Activated T-cell treated with anti-CD3 and anti-CD28 coated beads, Interleukin-2, amount 50 U/mL, for 4 hours (primary cell): ENCODE data around the gene DGCR2. TPM values are rescaled to one million over a fixed set of nuclear protein-coding genes. Genes with fewer than 3 reads are reported as not detected.

Experiments used
- ATAC-seq, 2 donors: fragments of 200-7000 bp; cut with Tn5 transposase; one replicate each; pipeline ENCODE4 v1.10.0; 2021
- DNase-seq: peaks from one replicate; pipeline ENCODE4 v3.0.0-alpha.2; 2020
- H3K27me3 Mint-ChIP-seq: one replicate; pipeline ENCODE4 v1.8.0; 2021; ENCODE audit warnings: low read depth, mixed read lengths
- H3K36me3 Mint-ChIP-seq: one replicate; pipeline ENCODE4 v1.8.0; 2022; ENCODE audit warnings: mixed read lengths; ENCODE audit not compliant: insufficient read depth
- H3K4me1 Mint-ChIP-seq: one replicate; pipeline ENCODE4 v1.8.0; 2021; ENCODE audit warnings: low read depth, mixed read lengths
- H3K4me3 Mint-ChIP-seq: one replicate; pipeline ENCODE4 v1.8.0; 2021; ENCODE audit warnings: mild to moderate bottlenecking, moderate library complexity, mixed read lengths
- H3K9me3 Mint-ChIP-seq: one replicate; pipeline ENCODE4 v1.8.0; 2021; ENCODE audit warnings: mixed read lengths
- total RNA-seq, 3 donors: library from RNA; stranded (reverse); gene quantifications; one replicate each; pipeline ENCODE4 v1.2.1, GENCODE V29; 2021

Gene DGCR2
- total RNA-seq, 3 donors from 2014 or later, result 25.8 to 27.7 (median 27.0) TPM

- Mint-ChIP-seq H3K27me3 (no peaks in the 10 kb centered on the region), H3K9me3 (no peaks in the 10 kb centered on the region), H3K4me3 (no peak overlapping the region), H3K4me1 (peaks cover 3% of the 10 kb centered on the region), H3K36me3 (peaks cover 34% of the 10 kb centered on the region)
- no peak for ATAC-seq
- DNase-seq, result no peak
These were observed 15.4 kb upstream of the DGCR2 start for GRCh38 chr22:19137384-19138216.

GRCh38 chr22:19136915-19137314 lies 14.7 kb upstream of the DGCR2 start:
- Mint-ChIP-seq H3K36me3 (peaks cover 34% of the 10 kb centered on the region), H3K27me3 (no peaks in the 10 kb centered on the region), H3K9me3 (no peaks in the 10 kb centered on the region), H3K4me1 (no peaks in the 10 kb centered on the region), H3K4me3 (no peak overlapping the region)
- ATAC-seq (no peak), DNase-seq (no peak)

GRCh38 chr22:19134874-19135273 lies 12.7 kb upstream of the DGCR2 start:
- peaks cover 32% of the 10 kb centered on the region for H3K36me3 Mint-ChIP-seq
- DNase-seq (no peak), ATAC-seq (no peak)
- H3K4me1 Mint-ChIP-seq, result no peaks in the 10 kb centered on the region
- H3K27me3 Mint-ChIP-seq, result no peaks in the 10 kb centered on the region
- H3K4me3 Mint-ChIP-seq, result no peak overlapping the region
- H3K9me3 Mint-ChIP-seq, result no peaks in the 10 kb centered on the region

DNA sequence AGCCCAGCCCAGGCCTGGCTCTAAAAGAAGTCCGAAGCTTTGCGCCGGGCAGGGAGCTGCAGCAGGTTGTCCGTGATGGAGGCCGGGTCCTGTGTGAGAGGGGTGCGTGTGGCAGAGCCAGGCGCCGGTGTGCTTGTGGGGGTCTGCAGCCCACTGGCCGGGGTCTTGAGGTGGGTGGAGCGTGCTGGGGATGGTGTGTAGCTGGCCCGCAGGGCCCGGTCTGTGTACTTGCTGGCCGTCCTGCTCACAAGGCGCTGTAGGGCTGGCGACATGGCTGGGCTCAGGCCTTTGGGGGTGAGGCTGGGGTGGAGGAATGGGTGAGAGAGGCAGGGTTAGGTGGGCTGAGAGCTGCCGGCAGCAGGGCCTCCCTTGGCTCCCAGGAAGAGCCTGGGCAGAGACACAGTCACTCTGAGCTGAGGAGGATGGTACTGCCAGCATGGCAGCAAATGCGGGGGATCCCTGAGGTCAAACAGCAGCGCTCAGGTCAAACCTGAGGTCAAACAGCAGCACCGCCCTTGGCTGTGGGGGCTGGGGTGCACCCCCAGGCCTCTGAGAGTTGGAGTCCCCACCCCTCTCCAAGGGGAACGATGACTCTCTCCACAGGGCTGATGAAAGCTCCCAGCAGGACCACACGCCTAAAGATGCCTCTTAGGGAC lies 12.1 kb upstream of the DGCR2 start:
- Mint-ChIP-seq H3K27me3 (no peaks in the 10 kb centered on the region), H3K4me3 (no peak overlapping the region), H3K9me3 (no peaks in the 10 kb centered on the region), H3K36me3 (peaks cover 26% of the 10 kb centered on the region), H3K4me1 (no peaks in the 10 kb centered on the region)
- ATAC-seq (no peak), DNase-seq (no peak)

DNA sequence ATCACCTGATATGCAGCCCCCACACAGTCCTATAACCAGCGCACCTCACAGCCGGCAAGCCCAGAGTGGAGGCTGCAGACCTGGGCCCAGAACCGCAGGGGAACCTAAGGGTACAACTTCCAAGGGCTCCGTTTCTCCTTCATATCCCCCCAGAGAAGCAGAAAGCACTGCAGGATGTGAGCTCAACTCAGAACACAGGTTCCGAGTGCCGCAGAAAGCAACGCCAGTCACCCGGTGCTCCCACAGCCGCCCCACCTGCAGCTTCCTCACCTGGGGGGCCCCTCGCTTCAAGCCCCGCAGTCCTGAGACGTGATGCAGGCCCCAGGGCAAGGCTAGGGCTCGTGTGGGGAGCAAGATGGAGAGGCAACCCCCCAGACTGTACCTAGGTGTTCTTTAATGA lies 11.3 kb upstream of the DGCR2 start:
- no peaks in the 10 kb centered on the region for H3K9me3 Mint-ChIP-seq
- H3K4me1 Mint-ChIP-seq, result no peaks in the 10 kb centered on the region
- peaks cover 20% of the 10 kb centered on the region for H3K36me3 Mint-ChIP-seq
- no peak for DNase-seq
- H3K4me3 Mint-ChIP-seq, result no peak overlapping the region
- no peaks in the 10 kb centered on the region for H3K27me3 Mint-ChIP-seq
- ATAC-seq, result no peak

DNA sequence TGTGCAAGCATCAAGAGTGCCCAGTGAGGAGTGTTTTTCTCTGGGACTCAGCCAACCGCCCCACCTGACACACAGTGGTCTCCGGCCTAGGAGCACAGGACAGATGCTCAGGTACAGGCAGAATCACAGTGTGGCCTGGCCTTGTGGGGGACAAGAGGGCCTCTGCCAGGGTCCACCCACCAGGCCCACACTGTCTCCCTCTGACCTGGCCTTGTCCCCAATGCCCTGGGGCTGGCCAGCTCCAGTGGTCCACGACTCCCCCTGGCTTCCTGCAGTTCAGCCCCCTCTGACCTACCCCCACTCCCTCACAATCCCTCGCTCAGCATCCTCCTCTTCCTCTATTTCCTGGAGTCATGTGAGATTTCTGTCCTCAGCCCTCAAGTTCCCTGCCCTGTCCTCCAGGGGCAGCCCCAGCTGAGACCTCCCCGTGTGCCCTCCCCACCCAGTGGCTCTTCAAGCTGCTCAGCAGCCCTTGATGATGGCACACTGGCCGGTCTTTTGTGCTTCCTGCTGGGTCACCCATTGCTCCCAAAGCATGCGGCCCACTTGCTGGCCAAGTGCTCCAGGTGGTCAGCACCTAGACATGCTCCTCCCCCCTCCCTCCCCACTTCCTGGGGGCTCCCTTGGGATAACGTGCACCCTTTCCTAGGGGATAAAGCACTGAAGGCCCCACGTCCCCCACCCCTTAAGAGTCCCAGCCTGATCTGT lies 10.6 kb upstream of the DGCR2 start:
- Mint-ChIP-seq H3K9me3 (no peaks in the 10 kb centered on the region), H3K27me3 (no peaks in the 10 kb centered on the region), H3K36me3 (peaks cover 20% of the 10 kb centered on the region), H3K4me3 (no peak overlapping the region), H3K4me1 (no peaks in the 10 kb centered on the region)
- no peak for ATAC-seq
- no peak for DNase-seq

DNA sequence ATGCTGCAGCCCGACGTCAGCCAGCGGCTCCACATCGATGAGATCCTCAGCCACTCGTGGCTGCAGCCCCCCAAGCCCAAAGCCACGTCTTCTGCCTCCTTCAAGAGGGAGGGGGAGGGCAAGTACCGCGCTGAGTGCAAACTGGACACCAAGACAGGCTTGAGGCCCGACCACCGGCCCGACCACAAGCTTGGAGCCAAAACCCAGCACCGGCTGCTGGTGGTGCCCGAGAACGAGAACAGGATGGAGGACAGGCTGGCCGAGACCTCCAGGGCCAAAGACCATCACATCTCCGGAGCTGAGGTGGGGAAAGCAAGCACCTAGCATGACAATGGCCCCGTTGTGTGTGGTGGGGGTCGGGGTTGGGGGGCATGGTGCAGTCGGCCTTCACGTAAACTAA lies 9.9 kb upstream of the DGCR2 start:
- no peaks in the 10 kb centered on the region for H3K9me3 Mint-ChIP-seq

DNA sequence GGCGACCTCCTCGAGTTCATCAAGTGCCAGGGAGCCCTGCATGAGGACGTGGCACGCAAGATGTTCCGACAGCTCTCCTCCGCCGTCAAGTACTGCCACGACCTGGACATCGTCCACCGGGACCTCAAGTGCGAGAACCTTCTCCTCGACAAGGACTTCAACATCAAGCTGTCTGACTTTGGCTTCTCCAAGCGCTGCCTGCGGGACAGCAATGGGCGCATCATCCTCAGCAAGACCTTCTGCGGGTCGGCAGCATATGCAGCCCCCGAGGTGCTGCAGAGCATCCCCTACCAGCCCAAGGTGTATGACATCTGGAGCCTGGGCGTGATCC lies 9.4 kb upstream of the DGCR2 start:
- H3K27me3 Mint-ChIP-seq, result no peaks in the 10 kb centered on the region
- ATAC-seq, result no peak
- no peaks in the 10 kb centered on the region for H3K4me1 Mint-ChIP-seq
- H3K36me3 Mint-ChIP-seq, result peaks cover 15% of the 10 kb centered on the region
- no peaks in the 10 kb centered on the region for H3K9me3 Mint-ChIP-seq
- no peak overlapping the region for H3K4me3 Mint-ChIP-seq
- DNase-seq, result no peak

More for the DNA sequence above, 9.9 kb upstream of the DGCR2 start:
- Mint-ChIP-seq H3K36me3 (peaks cover 19% of the 10 kb centered on the region), H3K4me3 (no peak overlapping the region), H3K4me1 (no peaks in the 10 kb centered on the region), H3K27me3 (no peaks in the 10 kb centered on the region)
- DNase-seq (no peak), ATAC-seq (no peak)

DNA sequence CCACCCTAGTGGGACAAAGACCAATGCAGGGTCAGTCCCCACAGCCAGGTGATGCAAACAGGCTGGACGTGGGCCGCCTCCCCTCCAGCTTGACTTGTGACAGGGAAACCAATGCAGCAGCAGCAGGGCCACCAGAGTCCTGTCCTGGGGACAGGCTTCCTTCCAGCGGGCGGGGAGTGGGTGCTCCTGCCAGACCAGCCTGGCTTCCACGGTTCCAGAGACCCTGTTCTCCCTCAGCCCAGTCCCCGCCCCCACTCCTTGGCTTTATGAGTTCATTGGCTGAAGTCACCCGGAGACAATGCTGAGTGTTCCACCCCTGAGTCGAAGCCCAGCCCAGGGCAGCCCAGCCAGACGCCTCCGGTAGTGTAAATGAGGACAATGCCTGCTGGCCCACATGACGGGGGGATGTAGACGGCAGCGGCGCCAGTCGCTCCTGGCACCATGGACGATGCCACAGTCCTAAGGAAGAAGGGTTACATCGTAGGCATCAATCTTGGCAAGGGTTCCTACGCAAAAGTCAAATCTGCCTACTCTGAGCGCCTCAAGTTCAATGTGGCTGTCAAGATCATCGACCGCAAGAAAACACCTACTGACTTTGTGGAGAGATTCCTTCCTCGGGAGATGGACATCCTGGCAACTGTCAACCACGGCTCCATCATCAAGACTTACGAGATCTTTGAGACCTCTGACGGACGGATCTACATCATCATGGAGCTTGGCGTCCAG lies 8.9 kb upstream of the DGCR2 start, which contains the start of gene TSSK2:
Gene TSSK2, plus strand, starts transcription at position 350 of the 726 bp plus-strand sequence. Its CDS starts 92 bp downstream, at position 442.
- DNase-seq (no peak), ATAC-seq (no peak)
- no peaks in the 10 kb centered on the region for H3K9me3 Mint-ChIP-seq
- no peaks in the 10 kb centered on the region for H3K4me1 Mint-ChIP-seq
- H3K27me3 Mint-ChIP-seq, result no peaks in the 10 kb centered on the region
- no peak within 1 kb of the TSS for H3K4me3 Mint-ChIP-seq
- peaks cover 11% of the 10 kb centered on the region for H3K36me3 Mint-ChIP-seq

DNA sequence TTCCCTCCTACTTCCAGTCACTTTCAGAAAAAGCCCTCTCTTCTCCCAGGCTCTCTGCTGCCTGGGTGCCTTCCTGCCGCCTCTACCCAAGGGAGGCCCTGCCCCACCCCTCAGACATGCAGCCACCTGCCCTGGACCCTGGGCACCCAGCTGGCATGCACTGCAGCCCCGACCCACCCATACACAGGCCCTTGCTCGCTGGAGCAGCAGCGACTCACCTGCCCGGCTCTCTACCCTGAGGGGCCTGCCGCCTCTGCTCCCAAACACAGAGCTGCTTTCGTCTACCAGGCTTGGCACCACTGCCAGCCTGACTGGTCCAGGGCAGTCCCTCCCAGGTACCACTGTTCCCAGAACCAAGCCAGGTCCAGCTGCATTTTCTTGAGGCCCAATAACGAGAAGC lies 7.7 kb upstream of the DGCR2 start:
- Mint-ChIP-seq H3K4me3 (no peak overlapping the region), H3K9me3 (no peaks in the 10 kb centered on the region), H3K4me1 (no peaks in the 10 kb centered on the region), H3K27me3 (no peaks in the 10 kb centered on the region), H3K36me3 (peaks cover 3% of the 10 kb centered on the region)
- DNase-seq, result no peak
- ATAC-seq, result no peak

- no peak overlapping the region for H3K4me3 Mint-ChIP-seq
- ATAC-seq (no peak), DNase-seq (no peak)
- H3K4me1 Mint-ChIP-seq, result no peaks in the 10 kb centered on the region
- H3K27me3 Mint-ChIP-seq, result no peaks in the 10 kb centered on the region
- H3K9me3 Mint-ChIP-seq, result no peaks in the 10 kb centered on the region
- H3K36me3 Mint-ChIP-seq, result peaks cover 3% of the 10 kb centered on the region
These were observed 6.9 kb upstream of the DGCR2 start for GRCh38 chr22:19128946-19129727.

- DNase-seq, result no peak
- ATAC-seq, result no peak
- Mint-ChIP-seq H3K9me3 (no peaks in the 10 kb centered on the region), H3K4me3 (no peak overlapping the region), H3K4me1 (peaks cover 2% of the 10 kb centered on the region), H3K36me3 (peaks cover 3% of the 10 kb centered on the region), H3K27me3 (no peaks in the 10 kb centered on the region)
These were observed 5.8 kb upstream of the DGCR2 start for GRCh38 chr22:19128009-19128401.

GRCh38 chr22:19127329-19128008 lies 5.3 kb upstream of the DGCR2 start:
- no peak for DNase-seq
- H3K4me1 Mint-ChIP-seq, result peaks cover 5% of the 10 kb centered on the region
- peaks cover 3% of the 10 kb centered on the region for H3K36me3 Mint-ChIP-seq
- no peaks in the 10 kb centered on the region for H3K9me3 Mint-ChIP-seq
- no peak overlapping the region for H3K4me3 Mint-ChIP-seq
- no peaks in the 10 kb centered on the region for H3K27me3 Mint-ChIP-seq
- no peak for ATAC-seq
